Measurements from ENCODE around the gene TLE2. TPM values are rescaled to one million over a fixed set of nuclear protein-coding genes. Genes with fewer than 3 reads are reported as not detected.

Gene TLE2
- total and polyA plus RNA-seq, 9 of the 15 experiments (the other 6 are each of a cell fraction or from before 2014, with no cell fraction given), result 0.35 to 13.1 (median 6.2) TPM

DNA sequence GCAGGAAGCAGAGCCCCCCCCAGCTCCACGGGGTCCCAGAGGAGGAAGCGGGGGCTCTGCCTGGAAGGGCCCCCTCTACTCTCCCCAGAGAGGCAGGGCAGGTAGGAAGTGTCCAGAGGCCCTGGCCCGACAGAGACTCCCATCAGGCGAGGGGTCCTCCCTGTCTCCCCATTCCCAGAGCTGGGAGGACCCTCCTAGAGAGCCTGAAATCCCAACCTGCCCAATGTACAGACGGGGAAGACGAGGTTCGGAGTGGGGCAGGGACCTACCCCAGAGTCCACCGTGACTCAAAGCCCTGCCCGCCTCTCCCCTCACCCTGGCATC, 1.1 kb downstream of the TLE2 start:
- no peaks in the 10 kb centered on the region for H3K36me3 ChIP-seq (ENCODE audit: control insufficient read depth, insufficient read depth, low read length)
- ChIA-PET CTCF (ENCODE audit: low intra/inter-chr PET ratio) (no interaction called here), POLR2A (no interaction called here)
- TF ChIP-seq TCF3 (CRISPR knock-in tag; IDR thresholded peaks at IDR 0.05), result no peak
- no peak for TF ChIP-seq HSF4 (CRISPR knock-in tag; IDR thresholded peaks at IDR 0.05; ENCODE audit: borderline replicate concordance)
- TF ChIP-seq, protein P1, sequence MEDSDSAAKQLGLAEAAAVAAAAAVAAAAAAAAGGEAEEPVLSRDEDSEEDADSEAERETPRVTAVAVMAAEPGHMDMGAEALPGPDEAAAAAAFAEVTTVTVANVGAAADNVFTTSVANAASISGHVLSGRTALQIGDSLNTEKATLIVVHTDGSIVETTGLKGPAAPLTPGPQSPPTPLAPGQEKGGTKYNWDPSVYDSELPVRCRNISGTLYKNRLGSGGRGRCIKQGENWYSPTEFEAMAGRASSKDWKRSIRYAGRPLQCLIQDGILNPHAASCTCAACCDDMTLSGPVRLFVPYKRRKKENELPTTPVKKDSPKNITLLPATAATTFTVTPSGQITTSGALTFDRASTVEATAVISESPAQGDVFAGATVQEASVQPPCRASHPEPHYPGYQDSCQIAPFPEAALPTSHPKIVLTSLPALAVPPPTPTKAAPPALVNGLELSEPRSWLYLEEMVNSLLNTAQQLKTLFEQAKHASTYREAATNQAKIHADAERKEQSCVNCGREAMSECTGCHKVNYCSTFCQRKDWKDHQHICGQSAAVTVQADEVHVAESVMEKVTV (CRISPR knock-in tag; IDR thresholded peaks at IDR 0.05), result no peak
- no peak for TF ChIP-seq ARID2 (IDR thresholded peaks at IDR 0.05)
- no peak for TF ChIP-seq SREBF2 (CRISPR knock-in tag; IDR thresholded peaks at IDR 0.05)
- TF ChIP-seq ZNF263 (CRISPR knock-in tag; IDR thresholded peaks at IDR 0.05; ENCODE audit: borderline replicate concordance), result 0 out of 2 replicates have a peak, but pooled peaks have one; percentile 7
- no peak for TF ChIP-seq SAP30 (IDR thresholded peaks at IDR 0.05; ENCODE audit: borderline replicate concordance, insufficient read depth, low read depth, low read length, poor library complexity, severe bottlenecking)
- no peaks in the 10 kb centered on the region for H3K9me1 ChIP-seq (ENCODE audit: control insufficient read depth, insufficient read depth, low read length)
- peaks cover 19 to 32% of the 10 kb centered on the region in 2 experiments for H3K4me1 ChIP-seq (replicated peaks in 1 of 2; ENCODE audit: control insufficient read depth in 2 of 2, insufficient read depth in 2 of 2, low read length in 2 of 2)
- FAIRE-seq (no peak), ATAC-seq (no peak), DNase-seq (ENCODE audit: extremely low read depth in 1 of 4, low spot score in 3 of 4) (no peak)
- no TSS peak for BruUV-seq (replicated peaks)
- H3K9me3 ChIP-seq (replicated peaks; ENCODE audit: control insufficient read depth, insufficient read depth, low read depth, low read length), result no peaks in the 10 kb centered on the region
- 84% methylated on average over 4 of the region's 9 CpGs for WGBS (ENCODE audit: insufficient coverage, low coverage, missing lambda C conversion rate)
- H4K20me1 ChIP-seq (replicated peaks; ENCODE audit: control insufficient read depth, insufficient read depth, low read length), result no peaks in the 10 kb centered on the region
- H2AFZ ChIP-seq (ENCODE audit: low read depth, low read length), result no peak overlapping the region
- intact Hi-C loops (cut with micrococcal nuclease), result no loop called here
- no peak overlapping the region for H3K4me3 ChIP-seq
- H3K9ac ChIP-seq (ENCODE audit: insufficient read depth in 1 of 2, low read depth in 2 of 2, low read length in 2 of 2), result peak overlapping the region in 1 of 2 experiments; percentile 61; a peak in 2 of 4 replicates
- H3K27me3 ChIP-seq (ENCODE audit: control insufficient read depth in 2 of 2, insufficient read depth in 2 of 2, low read length in 2 of 2), result no peaks in the 10 kb centered on the region
- H3K79me2 ChIP-seq (ENCODE audit: control insufficient read depth, insufficient read depth, low read length), result no peaks in the 10 kb centered on the region
- in situ Hi-C loops (cut with MboI), result no loop called here
- H3K4me2 ChIP-seq (ENCODE audit: insufficient read depth, low read length), result no peak overlapping the region
- H3K27ac ChIP-seq (ENCODE audit: extremely low read depth, low read depth, low read length), result no peak overlapping the region
